GM21423 (cell line): ENCODE measurements around the gene FARP1.
"Not testable (repeated sequence)": the region's sequence is repeated elsewhere in the genome, so short reads cannot be mapped to it uniquely, and the experiment has no call there.

Experiments
- ATAC-seq: cut with Tn5 transposase; IDR thresholded peaks from one replicate; pipeline ENCODE4 v1.9.1; 2021; ENCODE audit warnings: mild to moderate bottlenecking, moderate library complexity; ENCODE audit not compliant: unreplicated experiment

The FARP1 gene

GRCh38 chr13:98348466-98349200 is 205.7 kb downstream of the FARP1 start:
- ATAC-seq: no peak

- ATAC-seq: no peak
These were observed 206.9 kb downstream of the FARP1 start for GRCh38 chr13:98349731-98350305.

- no peak for ATAC-seq
These were observed 207.9 kb downstream of the FARP1 start for GRCh38 chr13:98350746-98351330.

GRCh38 chr13:98351636-98352035 is 208.7 kb downstream of the FARP1 start:
- no peak for ATAC-seq

- ATAC-seq: no peak
These were observed 209.3 kb downstream of the FARP1 start for GRCh38 chr13:98352226-98352625.

- no peak for ATAC-seq
These were observed 210.9 kb downstream of the FARP1 start for GRCh38 chr13:98353750-98354149.

GRCh38 chr13:98358937-98359336 is 216.0 kb downstream of the FARP1 start:
- no peak for ATAC-seq

- ATAC-seq: no peak
These were observed 217.7 kb downstream of the FARP1 start for GRCh38 chr13:98360545-98360944.

- ATAC-seq: no peak
These were observed 220.4 kb downstream of the FARP1 start for GRCh38 chr13:98363326-98363725.

GRCh38 chr13:98364179-98364578 is 221.3 kb downstream of the FARP1 start:
- no peak for ATAC-seq

GRCh38 chr13:98364647-98365046 is 221.8 kb downstream of the FARP1 start:
- ATAC-seq: no peak

- ATAC-seq: no peak
These were observed 222.4 kb downstream of the FARP1 start for GRCh38 chr13:98365302-98365701.

- no peak for ATAC-seq
These were observed 223.1 kb downstream of the FARP1 start for GRCh38 chr13:98366010-98366409.

- no peak for ATAC-seq
These were observed 223.5 kb downstream of the FARP1 start for GRCh38 chr13:98366443-98366842.

- ATAC-seq: no peak
These were observed 224.1 kb downstream of the FARP1 start for GRCh38 chr13:98366959-98367358.

GRCh38 chr13:98368019-98368418 is 225.1 kb downstream of the FARP1 start:
- no peak for ATAC-seq

- not testable (repeated sequence) for ATAC-seq
These were observed 226.6 kb downstream of the FARP1 start for GRCh38 chr13:98369520-98369919.

- ATAC-seq: no peak
These were observed 227.4 kb downstream of the FARP1 start for GRCh38 chr13:98370261-98370660.

GRCh38 chr13:98370806-98371515 is 228.1 kb downstream of the FARP1 start:
- no peak for ATAC-seq

- ATAC-seq: no peak
These were observed 228.7 kb downstream of the FARP1 start for GRCh38 chr13:98371516-98372023.

- ATAC-seq: no peak
These were observed 230.0 kb downstream of the FARP1 start for GRCh38 chr13:98372876-98373275.
